Progenitor cell of endocrine pancreas (in vitro differentiated cells): ENCODE measurements around the gene GFER. TPM values are rescaled to one million over a fixed set of nuclear protein-coding genes. Genes with fewer than 3 reads are reported as not detected.

ENCODE experiments used
- DNase-seq: peaks from one replicate; pipeline ENCODE4 v3.0.0; 2021; ENCODE audit warnings: low spot score; ENCODE audit not compliant: unreplicated experiment
- H3K27ac Mint-ChIP-seq: 2 replicates; pipeline ENCODE4 v1.8.0; 2021; ENCODE audit warnings: mild to moderate bottlenecking, moderate library complexity, mixed read lengths
- H3K27me3 Mint-ChIP-seq: 2 replicates; pipeline ENCODE4 v1.8.0; 2021; ENCODE audit warnings: mixed read lengths
- H3K36me3 Mint-ChIP-seq: 2 replicates; pipeline ENCODE4 v1.8.0; 2022; ENCODE audit warnings: mixed read lengths; ENCODE audit not compliant: insufficient read depth
- H3K4me1 Mint-ChIP-seq: 2 replicates; pipeline ENCODE4 v1.8.0; 2021; ENCODE audit warnings: low read depth, mixed read lengths
- H3K4me3 Mint-ChIP-seq: 2 replicates; pipeline ENCODE4 v1.8.0; 2021; ENCODE audit warnings: low read depth, mild to moderate bottlenecking, moderate library complexity, mixed read lengths
- H3K9me3 Mint-ChIP-seq: 2 replicates; pipeline ENCODE4 v1.8.0; 2021; ENCODE audit warnings: low read depth, mixed read lengths
- CTCF ChIP-seq: fragments of 200-600 bp; sonication (generic); IDR thresholded peaks from one replicate; pipeline ENCODE4 v1.5.0; 2021; ENCODE audit warnings: antibody characterized with exemption, mild to moderate bottlenecking; ENCODE audit not compliant: unreplicated experiment
- total RNA-seq: library from RNA; stranded (reverse); gene quantifications from 2 replicates; pipeline ENCODE4 v1.2.1, GENCODE V29; 2021

The GFER gene
- total RNA-seq, 1 donor from 2014 or later: 32.9 TPM

- no peak for TF ChIP-seq CTCF
- DNase-seq: no peak
- Mint-ChIP-seq H3K27ac (no peak overlapping the region), H3K27me3 (no peaks in the 10 kb centered on the region), H3K36me3 (peaks cover 6% of the 10 kb centered on the region), H3K9me3 (no peaks in the 10 kb centered on the region), H3K4me3 (no peak overlapping the region), H3K4me1 (peaks cover 5% of the 10 kb centered on the region)
These were observed 17.7 kb downstream of the GFER start for GRCh38 chr16:2001456-2002355.

- peaks cover 4% of the 10 kb centered on the region for H3K36me3 Mint-ChIP-seq
- H3K27me3 Mint-ChIP-seq: no peaks in the 10 kb centered on the region
- TF ChIP-seq CTCF: no peak
- no peak overlapping the region for H3K4me3 Mint-ChIP-seq
- H3K4me1 Mint-ChIP-seq: peaks cover 7% of the 10 kb centered on the region
- H3K27ac Mint-ChIP-seq: no peak overlapping the region
- H3K9me3 Mint-ChIP-seq: no peaks in the 10 kb centered on the region
- DNase-seq: no peak
These were observed 18.6 kb downstream of the GFER start for GRCh38 chr16:2002406-2003230.

GRCh38 chr16:2003231-2003826, 19.3 kb downstream of the GFER start:
- Mint-ChIP-seq H3K27me3 (no peaks in the 10 kb centered on the region), H3K4me3 (no peak overlapping the region), H3K27ac (no peak overlapping the region), H3K4me1 (peaks cover 11% of the 10 kb centered on the region), H3K36me3 (peaks cover 4% of the 10 kb centered on the region), H3K9me3 (no peaks in the 10 kb centered on the region)
- DNase-seq: no peak
- TF ChIP-seq CTCF: no peak

GRCh38 chr16:2003827-2004641, 20.0 kb downstream of the GFER start:
- Mint-ChIP-seq H3K27me3 (no peaks in the 10 kb centered on the region), H3K4me3 (no peak overlapping the region), H3K27ac (no peak overlapping the region), H3K9me3 (no peaks in the 10 kb centered on the region), H3K36me3 (peaks cover 4% of the 10 kb centered on the region), H3K4me1 (peaks cover 17% of the 10 kb centered on the region)
- peak; percentile 93 for DNase-seq
- TF ChIP-seq CTCF: peak; percentile 97
